Hematopoietic multipotent progenitor cell treated with erythropoietin and hydrocortisone succinate and interleukin-3 and kit ligand, for 17 days (in vitro differentiated cells): ENCODE data around the gene DENND6B.
A peak's percentile ranks its signal among the peaks of the same experiment; 100 is the strongest.
"Not testable (repeated sequence)": the region's sequence is repeated elsewhere in the genome, so short reads cannot be mapped to it uniquely, and the experiment has no call there.

Source experiments
- DNase-seq: peaks from one replicate; pipeline ENCODE4 v3.0.0-alpha.2; 2015; ENCODE audit warnings: low spot score

DENND6B gene

GRCh38 chr22:50286701-50287318, 40.0 kb downstream of the DENND6B start:
- no peak for DNase-seq

GRCh38 chr22:50286275-50286674, 40.5 kb downstream of the DENND6B start:
- DNase-seq, result no peak

GRCh38 chr22:50285568-50286229, 41.1 kb downstream of the DENND6B start:
- no peak for DNase-seq

GRCh38 chr22:50284479-50284878, 42.3 kb downstream of the DENND6B start:
- no peak for DNase-seq

GRCh38 chr22:50283821-50284220, 43.0 kb downstream of the DENND6B start:
- DNase-seq, result no peak

GRCh38 chr22:50282361-50283155, 44.3 kb downstream of the DENND6B start:
- DNase-seq, result no peak

- DNase-seq, result no peak
Observed at GRCh38 chr22:50281957-50282356, 44.9 kb downstream of the DENND6B start.

GRCh38 chr22:50281384-50281760, 45.4 kb downstream of the DENND6B start:
- no peak for DNase-seq

- no peak for DNase-seq
Observed at GRCh38 chr22:50280708-50281383, 46.0 kb downstream of the DENND6B start.

- no peak for DNase-seq
Observed at GRCh38 chr22:50280022-50280707, 46.6 kb downstream of the DENND6B start.

GRCh38 chr22:50278956-50279619, 47.7 kb downstream of the DENND6B start:
- DNase-seq, result no peak

- DNase-seq, result no peak
Observed at GRCh38 chr22:50278461-50278860, 48.4 kb downstream of the DENND6B start.

- DNase-seq, result no peak
Observed at GRCh38 chr22:50277761-50278160, 49.1 kb downstream of the DENND6B start.

GRCh38 chr22:50276143-50276542, 50.7 kb downstream of the DENND6B start:
- DNase-seq, result peak; percentile 79

- DNase-seq, result no peak
Observed at GRCh38 chr22:50275181-50276055, 51.4 kb downstream of the DENND6B start.

- no peak for DNase-seq
Observed at GRCh38 chr22:50274771-50275170, 52.0 kb downstream of the DENND6B start.

- peak; percentile 10 for DNase-seq
Observed at GRCh38 chr22:50274311-50274710, 52.5 kb downstream of the DENND6B start.

GRCh38 chr22:50273781-50274180, 53.0 kb downstream of the DENND6B start:
- not testable (repeated sequence) for DNase-seq

- not testable (repeated sequence) for DNase-seq
Observed at GRCh38 chr22:50273352-50273751, 53.5 kb downstream of the DENND6B start.

- no peak for DNase-seq
Observed at GRCh38 chr22:50272044-50272802, 54.6 kb downstream of the DENND6B start.
